Progenitor cell of endocrine pancreas (in vitro differentiated cells): ENCODE data around the gene FAM3D. TPM values are rescaled to one million over a fixed set of nuclear protein-coding genes. Genes with fewer than 3 reads are reported as not detected.
"Not testable (repeated sequence)": the region's sequence is repeated elsewhere in the genome, so short reads cannot be mapped to it uniquely, and the experiment has no call there.

Experiments used
- DNase-seq: peaks from one replicate; pipeline ENCODE4 v3.0.0; 2021; ENCODE audit warnings: low spot score; ENCODE audit not compliant: unreplicated experiment
- H3K27ac Mint-ChIP-seq: 2 replicates; pipeline ENCODE4 v1.8.0; 2021; ENCODE audit warnings: mild to moderate bottlenecking, moderate library complexity, mixed read lengths
- H3K27me3 Mint-ChIP-seq: 2 replicates; pipeline ENCODE4 v1.8.0; 2021; ENCODE audit warnings: mixed read lengths
- H3K36me3 Mint-ChIP-seq: 2 replicates; pipeline ENCODE4 v1.8.0; 2022; ENCODE audit warnings: mixed read lengths; ENCODE audit not compliant: insufficient read depth
- H3K4me1 Mint-ChIP-seq: 2 replicates; pipeline ENCODE4 v1.8.0; 2021; ENCODE audit warnings: low read depth, mixed read lengths
- H3K4me3 Mint-ChIP-seq: 2 replicates; pipeline ENCODE4 v1.8.0; 2021; ENCODE audit warnings: low read depth, mild to moderate bottlenecking, moderate library complexity, mixed read lengths
- H3K9me3 Mint-ChIP-seq: 2 replicates; pipeline ENCODE4 v1.8.0; 2021; ENCODE audit warnings: low read depth, mixed read lengths
- long read RNA-seq: library from polyadenylated mRNA; unstranded; transcript quantifications from one replicate; pipeline ENCODE4 v2.0.0, GENCODE V29; 2020
- total RNA-seq: library from RNA; stranded (reverse); gene quantifications from 2 replicates; pipeline ENCODE4 v1.2.1, GENCODE V29; 2021
- TF ChIP-seq, protein P1 (sequence below): fragments of 200-600 bp; sonication (generic); IDR thresholded peaks from one replicate; pipeline ENCODE4 v1.5.0; 2021; ENCODE audit warnings: antibody characterized with exemption, mild to moderate bottlenecking; ENCODE audit not compliant: unreplicated experiment

The FAM3D gene
- not detected in 2 replicates for total RNA-seq
- long read RNA-seq: 0 reads

DNA sequence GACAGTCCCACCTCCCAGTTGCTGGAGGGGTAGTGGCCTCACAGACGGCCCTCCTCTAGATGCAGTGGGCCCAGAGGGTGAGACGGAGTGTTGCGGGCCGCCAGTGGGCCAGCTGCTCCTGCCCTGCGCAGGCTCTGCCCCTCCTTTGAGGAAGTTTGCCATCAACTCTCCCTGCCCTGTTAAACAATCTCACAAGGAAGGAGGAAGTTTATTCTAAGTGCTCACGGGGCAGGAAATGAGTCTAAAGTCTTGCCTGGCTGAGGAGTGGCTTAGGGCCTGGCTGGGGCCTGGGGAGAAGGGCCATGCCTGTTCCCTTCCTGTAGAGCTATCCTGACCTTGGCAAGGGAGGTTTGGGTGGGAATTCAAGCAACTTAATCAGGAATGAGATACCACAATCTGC is at the start of gene FAM3D:
FAM3D (minus strand) TSS at position 92 of the 400 bp plus-strand sequence. CDS start 11,211 bp downstream, outside the sequence.
- H3K27me3 Mint-ChIP-seq: peaks cover 14% of the 10 kb centered on the region
- H3K4me1 Mint-ChIP-seq: peaks cover 16% of the 10 kb centered on the region
- no peak within 1 kb of the TSS for H3K27ac Mint-ChIP-seq
- no peak for DNase-seq
- H3K4me3 Mint-ChIP-seq: no peak within 1 kb of the TSS
- TF ChIP-seq, protein P1, sequence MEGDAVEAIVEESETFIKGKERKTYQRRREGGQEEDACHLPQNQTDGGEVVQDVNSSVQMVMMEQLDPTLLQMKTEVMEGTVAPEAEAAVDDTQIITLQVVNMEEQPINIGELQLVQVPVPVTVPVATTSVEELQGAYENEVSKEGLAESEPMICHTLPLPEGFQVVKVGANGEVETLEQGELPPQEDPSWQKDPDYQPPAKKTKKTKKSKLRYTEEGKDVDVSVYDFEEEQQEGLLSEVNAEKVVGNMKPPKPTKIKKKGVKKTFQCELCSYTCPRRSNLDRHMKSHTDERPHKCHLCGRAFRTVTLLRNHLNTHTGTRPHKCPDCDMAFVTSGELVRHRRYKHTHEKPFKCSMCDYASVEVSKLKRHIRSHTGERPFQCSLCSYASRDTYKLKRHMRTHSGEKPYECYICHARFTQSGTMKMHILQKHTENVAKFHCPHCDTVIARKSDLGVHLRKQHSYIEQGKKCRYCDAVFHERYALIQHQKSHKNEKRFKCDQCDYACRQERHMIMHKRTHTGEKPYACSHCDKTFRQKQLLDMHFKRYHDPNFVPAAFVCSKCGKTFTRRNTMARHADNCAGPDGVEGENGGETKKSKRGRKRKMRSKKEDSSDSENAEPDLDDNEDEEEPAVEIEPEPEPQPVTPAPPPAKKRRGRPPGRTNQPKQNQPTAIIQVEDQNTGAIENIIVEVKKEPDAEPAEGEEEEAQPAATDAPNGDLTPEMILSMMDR: no peak
- peaks cover 1% of the 10 kb centered on the region for H3K36me3 Mint-ChIP-seq
- H3K9me3 Mint-ChIP-seq: peaks cover 3% of the 10 kb centered on the region

- Mint-ChIP-seq H3K27me3 (no peaks in the 10 kb centered on the region), H3K27ac (no peak overlapping the region), H3K4me1 (no peaks in the 10 kb centered on the region), H3K9me3 (no peaks in the 10 kb centered on the region), H3K36me3 (no peaks in the 10 kb centered on the region), H3K4me3 (no peak overlapping the region)
- TF ChIP-seq, protein P1: no peak
- no peak for DNase-seq
These were observed 47.3 kb upstream of the FAM3D start for GRCh38 chr3:58713715-58714401.

- Mint-ChIP-seq H3K4me3 (no peak overlapping the region), H3K9me3 (no peaks in the 10 kb centered on the region), H3K27me3 (no peaks in the 10 kb centered on the region), H3K36me3 (no peaks in the 10 kb centered on the region), H3K4me1 (peaks cover 10% of the 10 kb centered on the region), H3K27ac (no peak overlapping the region)
- DNase-seq: no peak
- TF ChIP-seq, protein P1: no peak
These were observed 45.3 kb upstream of the FAM3D start for GRCh38 chr3:58711871-58712270.

GRCh38 chr3:58708983-58709382 is 42.4 kb upstream of the FAM3D start:
- not testable (repeated sequence) for DNase-seq, H3K9me3 Mint-ChIP-seq, H3K36me3 Mint-ChIP-seq, H3K27ac Mint-ChIP-seq, H3K27me3 Mint-ChIP-seq, H3K4me3 Mint-ChIP-seq
- peaks cover 10% of the 10 kb centered on the region for H3K4me1 Mint-ChIP-seq

- Mint-ChIP-seq H3K36me3 (no peaks in the 10 kb centered on the region), H3K27me3 (no peaks in the 10 kb centered on the region), H3K9me3 (no peaks in the 10 kb centered on the region), H3K4me3 (no peak overlapping the region), H3K4me1 (peaks cover 10% of the 10 kb centered on the region), H3K27ac (no peak overlapping the region)
- DNase-seq: no peak
- TF ChIP-seq, protein P1: no peak
These were observed 41.7 kb upstream of the FAM3D start for GRCh38 chr3:58708116-58708791.
